Activated CD4-positive, alpha-beta T cell treated with anti-CD3 and anti-CD28 coated beads, Interleukin-2, amount 50 U/mL, for 16 hours (primary cell): Measurements from ENCODE around the gene TMEM267.
"Not testable (repeated sequence)": the region's sequence is repeated elsewhere in the genome, so short reads cannot be mapped to it uniquely, and the experiment has no call there.

ENCODE experiments used
- DNase-seq: peaks from one replicate; pipeline ENCODE4 v3.0.0-alpha.2; 2020

The TMEM267 gene, protein sequence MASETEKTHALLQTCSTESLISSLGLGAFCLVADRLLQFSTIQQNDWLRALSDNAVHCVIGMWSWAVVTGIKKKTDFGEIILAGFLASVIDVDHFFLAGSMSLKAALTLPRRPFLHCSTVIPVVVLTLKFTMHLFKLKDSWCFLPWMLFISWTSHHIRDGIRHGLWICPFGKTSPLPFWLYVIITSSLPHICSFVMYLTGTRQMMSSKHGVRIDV

DNA sequence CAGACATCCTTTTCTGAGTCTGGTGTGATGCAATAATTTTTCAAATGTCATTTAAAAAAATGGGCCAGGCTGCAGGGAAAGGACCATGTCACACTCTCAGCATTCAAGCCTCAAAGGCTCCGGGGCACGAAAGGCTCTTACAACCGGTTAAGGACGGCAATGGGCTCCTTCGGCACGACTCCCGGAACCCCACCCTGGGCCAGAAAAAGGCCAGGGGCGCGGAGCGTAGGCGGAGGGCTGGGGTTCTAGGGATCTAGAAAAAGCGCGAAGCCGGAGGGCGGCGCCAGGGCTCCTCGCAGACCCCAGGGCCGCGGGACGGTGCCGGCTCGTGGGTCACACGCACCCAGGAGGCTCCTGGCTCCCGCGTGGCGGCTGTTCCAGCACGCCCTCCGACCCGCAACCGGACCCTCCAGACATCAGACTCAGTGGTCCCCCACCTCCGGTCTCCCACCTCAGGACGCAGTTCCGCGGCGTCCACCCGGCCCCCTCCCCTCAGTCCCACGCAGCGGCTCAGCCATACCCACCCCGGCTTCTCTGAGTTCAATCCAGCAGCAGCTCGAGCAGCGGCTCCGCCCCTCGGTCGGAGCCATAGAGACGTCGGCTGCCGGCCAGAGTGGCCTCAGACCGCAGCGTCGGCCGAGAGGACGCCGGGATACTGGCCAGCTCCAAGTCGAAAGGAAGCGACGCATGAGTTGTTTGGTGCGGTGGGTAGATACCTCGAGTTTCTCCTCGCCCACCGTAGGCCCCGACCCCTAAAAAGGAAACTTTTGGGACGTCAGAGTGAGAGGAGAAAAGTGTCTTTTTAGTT, at the start of gene TMEM267:
TMEM267 (minus strand) TSS at position 568 of the 808 bp plus-strand sequence. CDS start 29,896 bp downstream, outside the sequence.
- peak; percentile 92 for DNase-seq

DNA sequence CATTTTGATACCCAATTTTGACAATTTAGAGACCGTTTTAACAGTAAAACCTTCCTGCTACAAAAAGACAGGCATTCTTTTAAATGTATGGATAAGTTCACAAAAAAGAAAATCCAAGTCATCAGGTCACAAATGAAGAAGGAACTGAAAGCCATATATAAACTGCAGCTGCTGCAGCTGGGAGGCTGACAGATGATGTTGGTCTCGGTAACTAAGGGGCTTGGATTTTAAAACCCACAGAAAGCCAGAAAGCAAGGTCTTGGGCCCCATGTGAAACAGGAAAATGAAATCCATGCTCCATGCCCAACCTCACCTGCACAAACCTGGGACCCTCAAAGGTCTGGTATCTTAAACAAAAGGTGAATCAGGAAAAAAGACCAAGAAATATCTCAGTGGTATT, 47.0 kb upstream of the TMEM267 start:
- DNase-seq: no peak

DNA sequence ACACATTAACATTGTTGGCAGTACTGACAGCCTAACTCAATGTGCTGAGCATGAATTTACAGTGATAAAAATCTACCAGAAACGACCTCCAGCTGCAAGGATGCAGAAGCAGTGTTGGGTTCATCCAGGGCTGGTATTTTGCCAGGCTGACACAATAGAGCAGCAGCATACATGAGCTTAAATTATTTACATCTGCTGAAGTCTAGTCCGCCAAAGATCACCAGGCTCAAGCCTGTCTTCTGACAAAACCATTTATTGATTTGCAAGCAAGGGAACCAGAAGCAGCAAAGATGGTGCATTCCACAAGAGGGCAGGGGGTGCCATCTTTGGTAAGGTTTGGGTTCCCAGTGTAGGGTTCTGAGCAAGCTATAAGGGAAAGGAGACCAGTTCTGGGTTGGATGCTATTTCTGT, 40.0 kb upstream of the TMEM267 start:
- no peak for DNase-seq

DNA sequence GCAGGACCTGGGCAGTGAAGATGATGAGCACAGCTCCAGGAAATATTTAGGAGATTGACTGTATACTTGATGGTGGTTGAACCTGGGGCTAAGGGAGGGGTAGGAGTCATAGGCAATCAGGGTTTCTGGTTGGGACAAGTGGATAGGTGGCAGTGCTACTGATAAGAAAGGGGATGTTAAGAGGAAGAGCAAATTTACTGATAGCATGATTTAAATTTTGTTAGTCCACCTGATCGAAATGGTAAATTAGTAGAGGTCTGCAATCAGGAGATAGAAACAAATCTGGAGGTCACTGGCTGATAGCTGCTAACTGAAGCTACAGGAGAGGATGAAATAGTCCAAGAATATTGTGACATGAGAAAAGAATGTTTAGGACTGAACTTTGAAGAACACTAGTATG, 37.0 kb upstream of the TMEM267 start:
- DNase-seq: no peak

DNA sequence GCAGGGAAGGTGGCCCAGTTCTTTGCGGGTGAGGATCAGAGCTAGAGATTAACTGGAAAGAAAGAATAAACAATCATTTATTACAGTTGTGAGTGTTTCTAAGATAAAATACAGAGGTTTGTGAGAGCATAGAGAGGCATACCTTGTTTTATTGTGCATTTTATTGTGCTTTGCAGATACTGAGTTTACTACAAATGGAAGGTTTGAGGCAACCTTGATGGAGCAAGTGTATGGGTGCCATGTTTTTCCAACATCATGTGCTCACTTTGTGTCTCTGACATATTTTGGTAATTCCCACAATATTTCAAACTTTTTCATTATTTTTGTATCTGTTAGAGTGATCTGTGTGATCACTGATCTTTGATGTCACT, 32.0 kb upstream of the TMEM267 start:
- DNase-seq: no peak

DNA sequence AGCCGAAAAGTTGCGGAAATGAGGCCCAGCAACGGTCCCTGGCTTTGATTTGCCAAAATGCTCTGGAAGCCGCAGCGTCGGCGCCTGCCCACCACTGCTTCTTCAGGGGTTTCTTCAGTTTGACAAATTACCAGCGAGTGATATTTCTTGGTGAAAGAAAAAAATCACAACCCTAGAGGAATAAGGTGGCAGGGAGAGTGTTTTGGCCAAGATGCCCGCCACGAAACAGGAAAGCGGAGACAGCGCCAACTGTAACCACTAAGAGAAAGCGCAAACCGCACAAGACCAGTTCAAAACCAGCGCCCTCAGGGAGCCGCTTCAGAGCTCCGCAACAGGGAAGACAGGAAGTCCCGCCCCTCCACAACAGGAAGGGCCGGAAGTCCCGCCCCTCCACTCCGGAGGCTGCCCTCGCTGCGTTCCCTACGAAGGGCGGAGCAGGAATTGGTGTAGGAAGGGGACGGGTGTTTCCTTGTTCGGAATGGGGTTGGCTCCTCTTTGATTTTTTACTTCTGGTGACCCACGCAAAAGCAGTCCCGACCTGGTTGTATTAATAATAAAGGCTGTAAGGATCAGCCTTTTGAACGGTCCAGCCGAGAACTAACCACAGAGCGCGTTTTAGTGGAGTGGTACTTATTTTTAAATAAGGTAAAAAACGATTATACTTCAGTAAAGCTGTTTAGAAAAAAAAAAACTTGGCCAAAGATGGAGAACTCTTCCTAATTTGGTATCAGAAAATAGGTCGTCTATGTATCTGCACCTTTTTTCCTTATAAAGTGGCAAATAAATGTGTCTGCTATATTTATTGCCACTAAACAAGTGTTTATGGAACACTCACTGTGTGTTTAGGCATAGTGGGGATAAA, 31.4 kb upstream of the TMEM267 start, which contains the start of gene C5orf34:
C5orf34 (minus strand) TSS at position 333 of the 862 bp plus-strand sequence. CDS start 5,809 bp downstream, outside the sequence.
- peak; percentile 97 for DNase-seq

DNA sequence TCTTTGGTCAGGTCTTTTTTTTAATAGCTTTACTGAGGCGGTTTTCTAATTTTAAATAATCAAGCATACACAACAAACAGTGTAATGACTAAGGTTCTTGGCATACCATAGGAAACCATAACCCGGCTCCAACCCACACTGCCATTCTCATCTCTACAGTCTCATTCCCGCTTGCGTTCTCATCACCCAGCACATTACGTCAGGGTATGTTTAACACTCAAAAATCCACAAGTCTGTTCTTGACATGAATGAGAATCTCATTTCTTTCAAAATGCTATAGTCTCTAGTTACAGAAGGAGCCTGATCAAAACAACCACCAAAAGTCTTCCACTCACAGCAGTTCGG, 30.8 kb upstream of the TMEM267 start:
- no peak for DNase-seq

DNA sequence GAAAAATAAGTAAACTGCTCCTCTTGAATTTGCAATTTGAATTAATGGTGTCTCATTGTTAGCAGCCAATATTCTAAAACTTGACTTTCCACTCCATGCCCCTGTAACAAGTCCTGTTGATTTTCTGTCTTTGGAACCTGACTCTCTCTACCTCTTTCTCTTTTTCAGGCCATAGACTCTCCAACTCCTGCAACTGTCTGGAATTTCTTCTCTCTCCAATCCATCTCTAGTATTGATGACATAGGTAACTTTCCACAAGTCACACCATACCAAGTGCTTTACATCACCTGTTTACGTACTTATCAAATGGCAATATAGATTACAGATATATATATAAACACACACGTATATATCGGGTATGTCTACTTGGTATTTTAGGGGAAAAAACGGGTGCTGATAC, 30.4 kb upstream of the TMEM267 start:
- no peak for DNase-seq

DNA sequence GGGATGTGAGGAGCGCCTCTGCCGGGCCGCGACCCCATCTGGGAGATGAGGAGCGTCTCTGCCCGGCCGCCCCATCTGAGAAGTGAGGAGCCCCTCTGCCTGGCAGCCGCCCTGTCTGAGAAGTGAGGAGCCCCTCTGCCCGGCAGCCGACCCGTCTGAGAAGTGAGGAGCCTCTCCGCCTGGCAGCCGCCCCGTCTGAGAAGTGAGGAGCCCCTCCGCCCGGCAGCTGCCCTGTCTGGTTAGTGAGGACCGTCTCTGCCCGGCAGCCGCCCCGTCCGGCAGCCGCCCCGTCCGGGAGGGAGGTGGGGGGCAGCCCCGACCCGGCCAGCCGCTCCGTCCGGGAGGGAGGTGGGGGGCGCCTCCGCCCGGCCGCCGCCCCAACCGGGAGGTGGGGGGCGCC, 27.4 kb upstream of the TMEM267 start:
- DNase-seq: not testable (repeated sequence)

DNA sequence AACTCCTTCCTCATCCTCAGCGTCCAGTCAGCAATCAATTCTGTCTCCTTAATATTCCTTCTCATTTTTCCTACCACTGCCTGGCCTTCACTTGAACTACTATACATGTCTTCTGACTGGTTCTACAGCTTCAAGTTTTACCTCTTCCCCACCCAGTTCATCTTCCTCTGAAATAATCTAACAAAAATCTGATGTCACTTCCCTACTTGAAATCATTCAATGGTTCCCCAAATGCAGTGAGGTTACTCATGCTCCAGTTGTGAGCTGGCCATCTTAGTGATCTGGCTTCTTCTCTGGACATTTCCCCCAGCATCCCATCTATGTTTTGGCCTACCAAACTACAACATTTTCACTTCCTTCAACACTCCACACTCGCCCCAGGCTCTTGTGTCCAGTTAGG, 14.9 kb upstream of the TMEM267 start:
- no peak for DNase-seq

DNA sequence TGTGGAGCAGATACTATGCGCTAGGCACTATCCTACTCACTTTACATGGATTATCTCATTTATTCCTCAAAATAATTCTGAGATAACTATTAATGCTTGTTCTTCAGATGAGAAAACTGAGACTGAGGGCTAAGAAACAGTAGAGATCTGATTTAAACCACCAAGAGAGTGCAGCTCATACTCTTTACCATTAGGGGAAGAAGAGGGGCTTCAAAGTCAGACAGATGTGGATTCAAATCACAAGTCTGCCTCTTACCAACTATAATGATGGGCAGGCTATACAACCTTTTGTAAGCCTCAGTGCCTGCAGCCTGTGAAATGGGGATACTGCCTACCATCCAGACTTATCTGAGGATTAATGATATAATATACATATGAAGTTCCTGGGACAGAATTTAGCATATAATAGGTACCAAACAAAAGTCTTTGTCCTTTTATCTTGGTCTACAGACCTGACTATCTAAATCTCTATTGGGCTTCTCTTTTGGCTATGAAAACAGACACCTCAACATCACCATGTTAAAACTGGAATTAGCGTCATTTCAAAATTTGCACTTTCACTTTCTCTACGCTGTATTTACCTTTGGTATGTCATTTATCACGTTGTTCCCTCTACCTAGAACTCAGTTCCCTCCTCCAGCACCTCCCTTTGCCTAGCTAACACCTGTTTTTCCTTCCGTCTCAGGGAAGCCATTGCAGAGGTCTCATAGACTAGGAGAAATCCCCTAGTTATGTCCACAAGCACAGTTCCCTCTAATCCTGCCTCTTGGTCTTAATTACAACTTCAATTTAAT, 13.8 kb upstream of the TMEM267 start:
- DNase-seq: no peak

DNA sequence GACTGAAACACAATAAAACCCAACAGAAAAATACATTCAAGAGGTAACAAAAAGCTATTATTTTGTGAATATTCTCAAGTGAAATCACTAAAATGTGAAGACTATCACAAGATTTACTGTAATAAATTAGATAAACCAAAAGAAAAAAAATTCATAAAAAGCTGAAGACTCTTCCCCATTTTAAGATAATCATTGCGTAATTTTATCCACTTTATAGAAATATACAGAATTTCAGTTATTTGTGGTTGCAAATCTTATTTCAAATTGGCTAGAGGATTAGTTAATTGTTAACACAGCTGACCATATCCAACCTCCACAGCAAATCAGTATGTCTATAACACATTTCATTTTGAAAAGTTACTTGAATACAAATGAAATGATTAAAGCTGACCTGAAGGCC, 7.7 kb upstream of the TMEM267 start:
- DNase-seq: no peak

DNA sequence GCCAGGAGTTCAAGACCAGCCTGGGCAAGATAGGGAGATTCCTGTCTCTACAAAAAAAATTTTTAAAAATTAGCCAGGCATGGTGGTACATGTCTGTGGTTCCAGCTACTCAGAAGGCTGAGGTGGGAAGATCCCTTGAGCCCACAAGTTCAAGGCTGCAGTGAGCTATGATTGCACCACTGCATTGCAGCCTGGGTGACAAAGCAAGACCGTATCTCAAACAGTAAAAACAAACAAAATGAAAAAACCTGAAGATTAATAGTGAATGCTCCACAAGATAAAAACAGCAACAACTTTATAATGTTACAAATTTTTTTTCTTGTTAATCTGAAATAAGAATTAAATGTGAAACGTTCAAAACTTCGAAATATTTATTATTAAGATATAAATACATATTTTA, 2.7 kb upstream of the TMEM267 start:
- DNase-seq: no peak

DNA sequence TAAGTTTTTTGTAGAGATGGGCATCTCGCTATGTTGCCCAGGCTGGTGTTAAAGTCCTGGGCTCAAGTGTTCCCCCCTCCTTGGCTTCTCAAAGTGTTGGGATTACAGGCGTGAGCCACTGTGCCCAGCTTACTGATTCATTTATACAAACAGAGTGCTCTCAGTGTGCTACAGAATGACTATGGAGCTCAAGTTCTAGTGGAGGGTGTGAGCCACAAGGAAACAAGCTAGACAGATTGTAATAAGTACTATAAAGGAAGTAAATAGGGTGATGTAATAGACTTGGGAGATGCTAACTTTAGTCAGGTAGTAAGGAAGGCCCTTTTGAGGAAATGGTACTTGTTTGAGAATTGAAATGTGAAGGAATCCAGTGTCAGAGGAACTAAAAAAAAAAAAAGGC, 1.7 kb upstream of the TMEM267 start:
- DNase-seq: peak; percentile 25

DNA sequence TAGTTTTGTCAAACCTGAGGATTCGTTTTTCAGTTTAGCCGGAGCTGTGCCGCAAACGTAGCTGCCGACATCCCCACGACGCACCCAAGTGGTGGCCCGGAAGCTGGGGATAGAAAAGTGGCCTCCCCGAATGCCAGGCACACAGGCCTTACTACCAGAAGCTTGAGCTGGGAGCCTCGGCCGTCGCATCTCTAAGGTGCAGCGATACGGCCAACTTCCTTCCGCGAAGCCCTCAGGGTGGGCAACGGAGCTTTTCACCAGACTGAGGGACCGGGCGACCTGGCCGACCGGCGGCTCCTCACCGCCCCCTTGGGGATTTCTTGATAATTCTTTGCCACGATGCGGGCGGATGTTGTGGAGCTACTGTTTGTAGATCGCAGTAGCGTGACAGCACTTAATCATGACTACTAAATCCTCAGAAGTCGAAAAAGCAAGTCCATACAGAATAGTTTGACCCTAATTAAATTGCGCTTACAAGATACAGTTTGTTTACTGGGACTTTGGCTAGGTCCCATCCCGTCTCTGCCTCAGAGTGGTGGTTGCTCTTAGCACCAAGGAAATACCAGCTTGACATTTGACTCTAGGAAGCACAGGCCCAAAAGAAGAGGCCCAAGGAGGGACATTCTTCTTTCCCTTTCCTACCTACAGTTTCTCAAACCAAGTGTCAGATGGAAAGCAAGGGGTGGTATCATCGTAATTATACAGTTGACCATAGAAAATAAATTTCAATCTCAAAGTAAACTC, 613 bp upstream of the TMEM267 start:
- peak; percentile 89 for DNase-seq

DNA sequence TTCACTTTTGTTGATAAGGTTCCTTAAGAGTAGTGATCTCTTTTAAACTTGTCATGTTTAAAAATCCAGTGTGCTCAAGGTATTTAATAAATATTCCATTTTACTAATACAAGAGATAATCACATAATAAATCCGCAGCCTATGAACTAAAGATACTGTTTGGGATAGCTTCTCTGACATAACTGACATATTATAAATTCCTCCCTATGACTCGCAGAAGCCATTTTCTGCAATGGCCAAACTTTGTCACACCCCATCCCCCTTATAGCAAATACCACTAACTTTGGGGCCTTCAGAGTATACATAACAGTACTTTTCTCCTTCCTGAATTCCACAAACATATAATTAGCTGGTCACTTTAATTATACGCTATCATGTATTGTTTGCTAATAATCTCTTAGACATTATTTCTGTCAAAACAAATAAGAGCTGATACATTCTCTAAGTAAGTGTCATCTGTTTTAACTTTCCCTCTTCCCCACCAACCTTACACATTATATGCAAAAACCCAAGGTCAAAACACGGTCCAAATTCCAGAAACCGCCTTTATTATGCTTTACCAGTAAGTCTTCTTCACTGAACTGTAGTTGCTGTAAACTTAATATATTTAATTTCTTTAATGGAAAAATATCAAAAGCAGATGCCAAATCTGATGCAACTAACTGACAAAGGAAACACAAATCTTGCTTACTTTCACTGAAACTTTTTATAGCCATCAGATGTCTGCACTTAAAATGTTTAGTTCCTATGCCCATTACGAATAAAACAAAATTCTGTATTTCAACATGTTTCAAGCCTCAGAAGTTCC, 971 bp downstream of the TMEM267 start:
- DNase-seq: no peak

DNA sequence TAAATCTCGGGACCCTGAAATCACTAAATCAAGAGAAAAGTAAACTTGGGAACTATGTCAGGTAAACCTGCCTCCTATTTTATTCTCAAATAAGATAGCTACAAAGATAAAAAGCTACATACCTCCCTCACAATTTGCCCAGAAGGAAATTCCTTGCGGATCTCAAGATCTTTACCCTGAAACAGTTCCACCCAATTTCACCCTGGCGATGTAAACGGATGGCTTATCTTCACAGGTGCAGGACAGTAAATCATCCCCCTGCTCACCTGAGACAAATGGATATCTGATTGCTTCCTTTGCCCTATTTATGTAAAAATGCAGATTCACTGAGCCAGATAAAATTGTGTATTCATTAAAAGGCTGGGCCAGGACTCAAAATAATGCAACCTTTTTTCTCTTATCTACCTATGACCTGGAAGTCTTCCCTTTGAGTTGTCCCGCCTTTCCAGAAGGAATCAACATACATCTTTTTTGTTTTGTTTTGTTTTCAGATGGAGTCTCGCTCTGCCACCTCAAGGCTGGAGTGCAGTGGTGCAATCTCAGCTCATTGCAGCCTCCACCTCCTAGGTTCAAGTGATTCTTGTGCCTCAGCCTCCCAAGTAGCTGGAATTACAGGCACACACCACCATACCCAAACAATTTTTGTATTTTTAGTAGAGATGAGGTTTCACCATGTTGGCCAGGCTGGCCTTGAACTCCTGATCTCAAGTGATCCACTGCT, 13.8 kb downstream of the TMEM267 start:
- DNase-seq: no peak

DNA sequence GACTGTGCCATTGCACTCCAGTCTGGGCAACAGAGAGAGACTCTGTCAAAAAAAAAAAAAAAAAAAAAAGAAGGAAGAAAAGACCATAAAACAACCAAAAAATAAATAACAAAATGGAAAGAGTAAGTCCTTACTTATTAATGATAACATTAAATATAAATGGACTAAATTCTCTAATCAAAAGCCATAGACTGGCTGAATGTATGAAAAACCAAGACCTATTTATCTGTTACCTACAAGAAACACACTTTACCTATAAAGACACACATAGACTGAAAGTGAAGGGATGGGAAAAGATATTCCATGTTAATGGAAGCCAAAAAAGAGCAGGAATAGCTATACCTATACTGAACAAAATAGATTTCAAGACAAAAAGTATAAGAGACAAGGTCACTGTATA, 16.6 kb downstream of the TMEM267 start:
- no peak for DNase-seq

DNA sequence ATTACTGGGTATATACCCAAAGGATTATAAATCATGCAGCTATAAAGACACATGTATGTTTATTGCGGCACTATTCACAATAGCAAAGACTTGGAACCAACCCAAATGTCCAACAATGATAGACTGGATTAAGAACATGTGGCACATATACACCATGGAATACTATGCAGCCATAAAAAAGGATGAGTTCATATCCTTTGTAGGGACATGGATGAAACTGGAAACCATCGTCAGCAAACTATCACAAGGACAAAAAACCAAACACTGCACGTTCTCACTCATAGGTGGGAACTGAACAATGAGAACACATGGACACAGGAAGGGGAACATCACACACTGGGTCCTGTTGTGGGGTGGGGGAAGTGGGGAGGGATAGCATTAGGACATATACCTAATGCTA, 18.2 kb downstream of the TMEM267 start:
- not testable (repeated sequence) for DNase-seq

DNA sequence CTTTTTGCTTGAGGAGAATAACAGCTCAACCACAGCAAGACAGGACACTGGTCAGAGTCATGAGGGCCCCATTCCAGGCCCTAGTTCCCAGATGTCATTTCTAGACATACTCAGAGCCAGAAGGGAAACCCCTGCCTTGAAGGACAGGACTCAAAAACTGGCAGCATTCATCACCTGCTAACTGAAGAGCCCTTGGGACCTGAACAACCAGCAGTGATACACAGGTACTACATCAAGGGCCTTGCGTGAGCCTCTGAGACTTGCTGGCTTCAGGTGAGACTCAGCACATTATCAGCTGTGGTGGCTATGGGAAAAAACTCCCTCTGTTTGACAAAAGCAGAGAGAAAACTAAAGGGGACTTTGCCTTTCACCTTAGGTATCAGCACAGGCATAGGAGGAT, 22.6 kb downstream of the TMEM267 start:
- no peak for DNase-seq
